Sigmoid colon (tissue), 4 donors: ENCODE results near the gene SLC23A3.

Source experiments
- POLR2AphosphoS5 ChIP-seq, 4 donors: sonication (generic); formaldehyde crosslinking; IDR thresholded peaks; one replicate each; pipeline ENCODE4 v1.6.1; 2017; ENCODE audit warnings: antibody characterized with exemption in 4 of 4
- TF ChIP-seq, protein P1 (sequence below), 4 experiments: fragments of 450-650 bp in 3 of 4; fragments of 200-600 bp in 1 of 4; IDR thresholded peaks; one replicate each; pipeline ENCODE4 v1.5.1; 2016 to 2019; ENCODE audit warnings: antibody characterized with exemption in 4 of 4, mild to moderate bottlenecking in 3 of 4, moderate library complexity in 2 of 4

DNA sequence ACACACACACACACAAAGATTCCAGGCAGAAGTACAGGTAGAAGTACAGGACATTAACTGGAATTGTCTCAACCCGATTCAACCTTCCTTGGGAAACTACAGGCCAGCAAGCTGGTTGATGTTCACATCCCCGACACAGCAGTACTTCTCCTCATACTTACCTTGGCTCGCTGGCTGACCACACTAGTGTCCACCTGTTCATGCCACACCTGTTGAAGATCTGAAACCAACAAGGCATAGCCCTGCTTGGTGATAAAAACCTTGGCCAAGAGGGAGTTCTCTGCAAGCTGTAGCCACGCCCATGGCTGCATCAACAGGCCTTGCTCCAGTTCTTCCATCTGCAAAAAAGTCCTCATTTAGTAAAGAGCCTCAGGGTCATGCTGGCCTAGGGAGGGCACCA, 11.8 kb downstream of the SLC23A3 start:
- TF ChIP-seq, protein P1, sequence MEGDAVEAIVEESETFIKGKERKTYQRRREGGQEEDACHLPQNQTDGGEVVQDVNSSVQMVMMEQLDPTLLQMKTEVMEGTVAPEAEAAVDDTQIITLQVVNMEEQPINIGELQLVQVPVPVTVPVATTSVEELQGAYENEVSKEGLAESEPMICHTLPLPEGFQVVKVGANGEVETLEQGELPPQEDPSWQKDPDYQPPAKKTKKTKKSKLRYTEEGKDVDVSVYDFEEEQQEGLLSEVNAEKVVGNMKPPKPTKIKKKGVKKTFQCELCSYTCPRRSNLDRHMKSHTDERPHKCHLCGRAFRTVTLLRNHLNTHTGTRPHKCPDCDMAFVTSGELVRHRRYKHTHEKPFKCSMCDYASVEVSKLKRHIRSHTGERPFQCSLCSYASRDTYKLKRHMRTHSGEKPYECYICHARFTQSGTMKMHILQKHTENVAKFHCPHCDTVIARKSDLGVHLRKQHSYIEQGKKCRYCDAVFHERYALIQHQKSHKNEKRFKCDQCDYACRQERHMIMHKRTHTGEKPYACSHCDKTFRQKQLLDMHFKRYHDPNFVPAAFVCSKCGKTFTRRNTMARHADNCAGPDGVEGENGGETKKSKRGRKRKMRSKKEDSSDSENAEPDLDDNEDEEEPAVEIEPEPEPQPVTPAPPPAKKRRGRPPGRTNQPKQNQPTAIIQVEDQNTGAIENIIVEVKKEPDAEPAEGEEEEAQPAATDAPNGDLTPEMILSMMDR (IDR thresholded peaks at IDR 0.05) = no peak
- TF ChIP-seq POLR2AphosphoS5 (IDR thresholded peaks at IDR 0.05) = no peak
